ENCODE results near the gene DOK5. TPM values are rescaled to one million over a fixed set of nuclear protein-coding genes. Genes with fewer than 3 reads are reported as not detected.

Gene DOK5
- total and polyA plus RNA-seq, 10 of the 15 experiments (the other 5 are each of a cell fraction or from before 2014, with no cell fraction given) = 0.03 TPM; not detected in 9

DNA sequence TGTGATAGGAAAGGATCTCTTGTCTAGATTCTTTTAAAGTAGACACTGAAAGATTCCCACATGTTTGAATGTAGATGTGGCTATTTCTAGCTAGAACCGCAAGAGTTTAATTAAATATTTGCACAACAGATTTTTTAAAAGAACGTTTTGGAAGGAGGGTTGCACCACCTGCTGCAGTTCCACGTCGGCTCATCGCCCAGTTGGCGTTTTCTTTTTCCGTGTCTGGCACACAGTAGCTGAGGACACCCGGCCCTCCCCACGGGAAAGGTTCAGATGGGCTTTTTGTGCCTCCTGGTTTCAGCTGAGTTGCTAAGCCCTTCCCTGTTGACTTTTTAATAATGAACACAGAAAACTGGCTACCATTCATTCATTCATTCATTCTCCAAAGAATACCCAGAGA lies 41.8 kb upstream of the DOK5 start:
- no peak overlapping the region for H3K9ac ChIP-seq (ENCODE audit: control insufficient read depth, insufficient read depth, low read length)
- CTCF ChIA-PET = interaction anchor here (0.6 kb wide), 1 partner anchor 1544 kb away, joined by 3 read pairs; no protein-coding TSS in a partner anchor
- no TSS peak for BruUV-seq (replicated peaks)

More for the DNA sequence above, 41.8 kb upstream of the DOK5 start:
- Histone ChIP-seq H3K9me3 (replicated peaks; ENCODE audit: control insufficient read depth, insufficient read depth, low read length) (no peaks in the 10 kb centered on the region), H3K79me2 (ENCODE audit: control insufficient read depth, insufficient read depth, low read length) (no peaks in the 10 kb centered on the region), H2AFZ (ENCODE audit: control insufficient read depth, low read depth, low read length) (no peak overlapping the region), H4K20me1 (ENCODE audit: control insufficient read depth, insufficient read depth) (no peaks in the 10 kb centered on the region), H3K4me3 (no peak overlapping the region), H3K4me2 (ENCODE audit: control insufficient read depth, insufficient read depth) (no peak overlapping the region), H3K27ac (ENCODE audit: control insufficient read depth, insufficient read depth) (no peak overlapping the region), H3K4me1 (ENCODE audit: control insufficient read depth, insufficient read depth, low read length) (no peaks in the 10 kb centered on the region), H3K27me3 (replicated peaks in 1 of 2; ENCODE audit: control insufficient read depth in 2 of 2, insufficient read depth in 2 of 2, low read length in 1 of 2) (no peaks in the 10 kb centered on the region), H3K36me3 (ENCODE audit: control insufficient read depth in 2 of 2, insufficient read depth in 2 of 2, low read length in 1 of 2) (no peaks in the 10 kb centered on the region)
- 45% methylated on average over 9 of the region's 9 CpGs for WGBS (ENCODE audit: insufficient coverage, insufficient replicate concordance, low lambda C conversion rate, missing lambda C conversion rate)
- intact Hi-C loops (cut with micrococcal nuclease; ENCODE audit: unreplicated experiment) = no loop called here
- POLR2A ChIA-PET = no interaction called here
- RAD21 ChIA-PET (ENCODE audit: unreplicated experiment) = no interaction called here
- FAIRE-seq = no peak
- no peak for TF ChIP-seq STAT3 (IDR thresholded peaks at IDR 0.05; ENCODE audit: low read depth, low read length)
- TF ChIP-seq MTA2 (IDR thresholded peaks at IDR 0.05; ENCODE audit: low read depth) = no peak
- no peak for TF ChIP-seq NFXL1 (IDR thresholded peaks at IDR 0.05; ENCODE audit: borderline replicate concordance)
- TF ChIP-seq PRDM15 (CRISPR knock-in tag; IDR thresholded peaks at IDR 0.05) = no peak
- no peak for TF ChIP-seq FOS (IDR thresholded peaks at IDR 0.05; ENCODE audit: borderline replicate concordance, extremely low read depth, insufficient read length)
- DNase-seq (ENCODE audit: low read depth, low spot score) = no peak
- no peak for ATAC-seq
- SMC1A ChIA-PET (ENCODE audit: uncharacterized antibody, unreplicated experiment) = no interaction called here
- in situ Hi-C loops (cut with MboI) = no loop called here
